RPMI8226 (cell line): ENCODE results near the gene CRYBA4.
A peak's percentile ranks its signal among the peaks of the same experiment; 100 is the strongest.
"Not testable (repeated sequence)": the region's sequence is repeated elsewhere in the genome, so short reads cannot be mapped to it uniquely, and the experiment has no call there.

Experiments
- DNase-seq: peaks from one replicate; pipeline ENCODE4 v3.0.0-alpha.2; 2015

Gene CRYBA4

DNA sequence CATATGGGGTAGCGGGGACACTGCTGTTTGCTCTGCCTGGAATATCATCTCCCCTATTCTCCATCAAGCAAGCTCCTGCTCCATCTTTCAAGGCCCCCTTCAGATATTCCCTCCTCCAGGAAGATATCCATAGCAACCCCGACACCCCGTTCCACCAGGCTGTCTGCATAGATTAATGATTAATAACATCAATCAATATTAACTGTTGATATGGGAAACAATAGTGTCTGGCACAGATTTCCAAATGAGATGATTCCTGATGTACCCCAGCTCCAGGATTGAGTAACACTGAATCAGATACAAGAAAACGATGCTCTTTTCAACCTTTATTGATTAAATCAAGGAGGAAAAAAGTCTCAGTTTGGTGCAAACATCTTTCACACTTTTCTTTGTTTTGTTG lies 24.3 kb upstream of the CRYBA4 start:
- DNase-seq: no peak

DNA sequence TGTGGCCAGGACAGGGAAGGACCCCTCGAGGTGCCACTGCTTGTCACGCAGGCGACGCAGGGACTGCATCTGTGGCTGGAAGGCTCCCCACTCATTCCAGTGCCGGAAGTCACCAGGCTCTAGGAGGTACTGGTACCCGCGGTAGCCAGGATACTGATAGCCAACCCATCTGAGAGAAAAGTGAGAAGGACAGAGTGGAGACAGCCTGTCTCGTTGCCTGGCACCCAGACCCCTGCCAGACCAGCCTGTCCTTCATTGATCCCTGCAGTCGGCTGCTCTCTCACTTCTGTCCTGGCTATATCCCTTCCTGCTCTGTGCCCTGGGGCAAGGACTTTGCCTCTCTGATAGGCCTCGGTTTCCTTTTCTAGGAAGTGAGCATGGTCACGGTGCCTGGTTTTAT lies 22.3 kb upstream of the CRYBA4 start:
- DNase-seq: no peak

DNA sequence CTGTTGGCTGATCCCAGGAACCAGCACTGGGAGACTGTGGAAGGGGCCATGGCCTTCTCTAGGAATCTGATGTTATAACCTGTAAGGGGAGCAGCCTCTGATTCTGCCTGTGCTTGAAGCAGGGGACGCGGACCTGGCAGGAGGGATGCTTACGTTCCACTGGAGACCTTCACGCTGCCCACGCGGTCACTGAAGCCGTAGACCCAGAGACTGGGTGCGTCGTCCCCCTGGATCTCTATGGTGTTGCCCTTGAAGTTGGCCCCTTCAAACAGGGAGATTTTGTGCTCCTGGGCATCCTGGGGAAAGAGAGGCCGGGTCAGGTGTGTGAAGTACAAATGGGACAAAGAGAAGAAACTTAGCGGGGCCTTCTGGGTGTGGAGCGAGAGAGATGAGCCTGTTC lies 20.0 kb upstream of the CRYBA4 start:
- no peak for DNase-seq

DNA sequence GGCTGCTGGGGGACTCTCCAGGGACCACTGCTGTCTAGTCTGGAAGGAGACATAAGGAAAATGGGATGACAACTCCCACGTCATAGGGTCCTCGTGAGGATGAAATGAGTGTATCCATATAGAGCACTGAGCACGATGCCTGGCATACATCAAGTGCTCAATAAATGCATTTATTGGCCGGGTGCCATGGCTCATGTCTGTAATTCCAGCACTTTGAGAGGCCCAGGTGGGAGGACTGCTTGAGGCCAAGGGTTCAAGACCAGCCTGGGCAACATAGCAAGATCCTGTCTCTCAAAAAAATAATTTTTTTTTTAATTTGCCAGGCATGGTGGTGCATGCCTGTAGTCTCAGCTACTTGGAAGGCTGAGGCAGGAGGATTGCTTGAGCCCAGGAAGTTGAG lies 19.6 kb upstream of the CRYBA4 start:
- DNase-seq: no peak

DNA sequence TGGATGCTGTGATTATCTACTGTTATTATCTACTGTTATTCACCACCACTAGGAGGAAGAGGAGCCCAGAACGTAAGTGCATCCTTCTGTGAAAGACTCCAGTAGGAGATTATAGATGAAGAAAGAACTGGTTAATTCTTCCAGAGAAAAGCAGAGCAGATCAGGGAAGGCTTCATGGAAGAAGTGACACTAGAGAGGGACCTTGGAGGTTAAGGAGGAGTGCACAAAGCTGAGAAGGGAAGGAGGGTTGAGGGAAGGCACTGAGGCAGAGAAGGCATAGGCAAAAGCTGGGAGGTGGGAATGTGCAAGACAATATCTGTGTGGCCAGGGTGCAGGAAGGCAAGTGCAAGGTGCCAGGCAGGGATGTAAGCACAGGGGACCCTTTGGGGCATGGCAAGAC lies 17.4 kb upstream of the CRYBA4 start:
- DNase-seq: no peak

DNA sequence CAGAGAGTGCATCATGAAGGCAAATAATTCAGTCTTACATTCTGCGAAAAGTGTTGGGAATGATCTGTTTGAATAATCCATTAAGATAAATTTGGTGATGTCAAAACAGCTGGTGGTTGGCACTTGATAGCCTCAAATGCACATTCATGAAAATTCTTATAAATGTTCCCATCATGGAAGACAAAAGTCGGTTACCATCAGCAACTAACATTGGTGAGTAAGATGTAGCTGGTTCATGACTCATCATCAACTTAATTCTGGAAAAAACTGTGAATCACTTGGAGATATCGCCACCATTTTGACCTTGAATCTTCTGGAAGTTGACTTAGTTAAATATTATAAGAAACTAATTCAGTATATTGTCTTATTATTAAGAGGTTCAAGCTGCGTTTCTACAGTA lies 15.2 kb upstream of the CRYBA4 start:
- DNase-seq: no peak

DNA sequence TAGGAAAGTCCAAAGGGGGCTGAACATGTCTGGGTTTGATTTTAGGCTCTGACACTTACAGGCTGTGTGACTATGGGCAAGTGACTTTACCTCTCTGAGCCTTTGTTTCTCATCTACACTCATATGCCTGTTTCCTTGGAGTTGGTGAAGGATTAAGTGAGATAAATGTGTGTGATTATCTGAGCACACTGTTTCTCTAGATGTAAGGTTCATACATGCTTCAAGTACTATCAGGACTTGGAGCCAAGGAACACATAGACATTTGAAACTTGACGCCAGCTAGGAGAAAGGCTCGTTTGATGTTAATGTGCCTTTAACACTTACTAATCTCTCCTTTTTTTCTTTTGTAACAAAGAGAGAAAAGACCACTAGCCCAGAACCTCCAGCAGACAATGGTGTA lies 13.6 kb upstream of the CRYBA4 start:
- DNase-seq: no peak

DNA sequence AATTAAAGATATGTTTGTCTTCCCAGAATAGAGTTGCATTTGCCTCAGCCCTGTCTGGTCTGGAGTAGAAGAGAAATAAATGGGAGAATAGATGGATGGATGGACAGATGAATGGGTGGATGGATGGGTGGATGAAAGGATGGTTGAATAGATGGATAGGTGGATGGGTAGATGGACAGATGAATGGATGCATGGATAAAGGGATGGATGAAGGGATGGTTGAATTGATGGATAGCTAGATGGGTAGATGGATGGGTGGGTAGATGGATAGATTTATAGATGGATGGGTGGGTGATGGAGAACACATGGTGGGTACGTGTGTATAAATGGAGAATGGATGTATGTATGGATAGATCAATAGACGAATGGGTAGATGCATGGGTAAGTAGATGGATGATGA lies 12.5 kb upstream of the CRYBA4 start:
- DNase-seq: no peak

DNA sequence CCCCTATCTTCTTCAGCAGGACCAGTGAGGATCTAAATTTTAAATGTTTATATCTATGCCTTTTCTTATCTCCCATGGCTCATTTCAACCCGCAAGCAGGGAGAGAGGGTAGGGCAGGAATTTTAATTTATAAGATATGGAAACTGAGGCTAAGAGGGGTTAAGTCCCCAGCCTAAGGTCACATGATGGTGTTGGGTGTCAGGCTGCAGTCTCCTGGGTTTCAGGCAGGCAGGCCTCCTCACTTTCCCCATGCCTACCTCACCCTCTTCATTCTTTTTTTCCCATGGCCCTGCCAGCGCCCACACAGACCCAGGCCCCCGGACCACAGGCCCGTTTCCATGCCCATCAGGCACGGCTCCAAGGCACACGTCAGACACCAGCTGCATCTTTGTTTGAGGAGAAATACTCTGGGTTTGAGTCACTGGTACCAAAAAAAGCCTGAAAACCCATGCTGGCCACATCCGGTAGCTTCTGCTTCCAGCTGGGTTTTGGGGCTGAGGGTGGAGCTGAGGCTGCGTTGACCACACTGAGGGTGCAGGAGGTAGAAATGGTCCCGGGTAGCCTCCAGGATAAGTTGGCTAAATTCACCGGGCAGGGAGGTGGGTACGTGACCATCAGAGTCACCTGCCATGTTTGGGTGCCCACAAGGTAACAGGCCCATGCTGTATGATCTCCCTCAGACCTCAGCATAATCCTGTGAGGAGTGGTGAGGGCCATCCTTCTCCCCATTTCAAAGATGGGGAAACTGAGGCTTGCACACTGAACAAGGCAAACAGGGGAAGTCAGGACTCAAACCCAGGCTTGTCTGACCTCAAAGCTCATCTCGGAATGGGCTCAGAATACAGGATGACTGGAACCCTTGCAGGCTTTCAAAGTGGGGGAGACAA lies 11.4 kb upstream of the CRYBA4 start:
- DNase-seq: peak; percentile 92

DNA sequence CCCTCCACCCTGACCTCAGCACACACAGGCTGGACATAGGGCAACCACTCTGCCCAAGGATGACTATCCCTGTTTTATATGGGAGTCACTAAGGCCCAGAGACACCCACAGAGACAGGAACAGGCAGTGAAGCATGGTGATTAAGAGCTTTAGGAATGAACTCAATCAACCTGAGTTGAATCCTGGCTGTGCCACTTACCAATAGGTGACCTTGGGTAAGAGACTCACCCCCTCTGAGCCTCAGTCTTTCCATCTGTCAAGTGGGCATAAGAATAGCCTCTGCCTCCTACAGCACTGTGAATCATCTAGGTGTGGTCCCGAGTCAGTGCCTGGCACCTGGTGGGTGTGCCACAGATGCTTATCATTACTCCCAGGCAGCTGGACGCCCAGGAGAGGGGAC lies 10.8 kb upstream of the CRYBA4 start:
- peak; percentile 31 for DNase-seq

DNA sequence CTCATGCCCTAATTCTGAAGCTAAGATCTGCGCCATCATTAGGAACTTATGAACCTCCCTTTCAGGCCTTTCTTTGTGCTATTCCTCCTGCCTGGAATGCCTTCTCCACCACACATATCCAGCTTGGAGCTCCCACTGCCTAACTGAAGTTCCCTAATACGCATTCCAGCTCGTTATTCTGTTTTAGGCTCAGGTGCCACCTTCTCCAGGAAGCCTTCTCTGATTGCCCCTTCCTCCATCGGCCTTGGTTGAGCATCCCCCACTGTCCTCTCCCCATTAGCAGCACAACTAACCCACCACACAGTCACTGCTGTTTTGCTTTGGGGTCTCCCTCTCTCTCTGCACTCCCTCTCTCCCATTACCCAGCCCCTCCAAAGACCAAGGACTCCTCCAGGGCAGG lies 9.1 kb upstream of the CRYBA4 start:
- no peak for DNase-seq

DNA sequence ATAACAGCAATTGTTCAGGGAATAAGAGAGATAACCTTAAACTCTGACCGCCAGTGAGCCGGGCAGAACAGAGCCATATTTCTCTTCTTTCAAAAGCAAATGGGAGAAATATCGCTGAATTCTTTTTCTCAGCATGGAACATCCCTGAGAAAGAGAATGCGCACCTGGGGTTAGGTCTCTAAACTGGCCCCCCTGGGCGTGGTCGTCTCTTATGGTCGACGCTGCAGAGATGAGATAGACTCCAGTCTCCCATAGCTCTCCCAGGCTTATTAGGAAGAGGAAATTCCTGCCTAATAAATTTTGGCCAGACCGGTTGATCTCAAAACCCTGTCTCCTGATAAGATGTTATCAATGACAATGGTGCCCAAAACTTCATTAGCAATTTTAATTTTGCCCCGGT lies 8.0 kb upstream of the CRYBA4 start:
- not testable (repeated sequence) for DNase-seq

DNA sequence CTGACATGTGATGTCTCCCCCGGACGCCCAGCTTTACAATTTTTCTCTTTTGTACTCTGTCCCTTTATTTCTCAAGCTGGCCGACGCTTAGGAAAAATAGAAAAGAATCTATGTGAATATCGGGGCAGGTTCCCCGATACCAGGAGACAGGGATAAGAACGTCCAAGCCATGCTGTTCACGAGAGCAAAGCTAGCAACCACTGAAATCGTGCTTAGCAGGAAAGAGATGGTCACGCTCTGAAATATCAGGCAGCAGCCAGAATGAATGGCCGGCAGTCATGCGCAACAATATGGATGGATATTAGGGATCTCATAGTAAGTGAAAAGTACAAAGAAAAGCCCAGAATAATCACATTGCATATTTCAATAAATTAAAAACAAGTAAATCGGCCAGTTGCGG lies 7.4 kb upstream of the CRYBA4 start:
- DNase-seq: no peak

DNA sequence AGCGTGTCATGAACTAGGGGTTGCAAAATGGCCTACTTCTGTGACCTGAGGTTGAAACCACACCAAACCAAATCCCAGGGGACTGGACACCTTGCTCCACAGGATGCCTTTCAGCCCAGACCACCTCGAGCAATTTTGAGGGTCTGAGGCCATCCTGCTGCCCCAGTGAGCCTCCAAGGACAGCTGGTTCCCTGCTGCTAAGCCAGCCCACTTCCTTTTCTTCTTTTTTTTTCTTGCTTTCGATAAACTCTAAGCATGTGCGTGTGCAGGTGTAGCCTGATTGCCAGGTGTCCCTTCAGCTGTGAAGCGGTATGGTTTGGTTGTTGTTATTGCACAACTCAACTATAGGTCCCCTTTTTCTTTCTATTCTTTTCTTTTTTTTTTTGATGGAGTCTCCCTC lies 6.6 kb upstream of the CRYBA4 start:
- peak; percentile 85 for DNase-seq

DNA sequence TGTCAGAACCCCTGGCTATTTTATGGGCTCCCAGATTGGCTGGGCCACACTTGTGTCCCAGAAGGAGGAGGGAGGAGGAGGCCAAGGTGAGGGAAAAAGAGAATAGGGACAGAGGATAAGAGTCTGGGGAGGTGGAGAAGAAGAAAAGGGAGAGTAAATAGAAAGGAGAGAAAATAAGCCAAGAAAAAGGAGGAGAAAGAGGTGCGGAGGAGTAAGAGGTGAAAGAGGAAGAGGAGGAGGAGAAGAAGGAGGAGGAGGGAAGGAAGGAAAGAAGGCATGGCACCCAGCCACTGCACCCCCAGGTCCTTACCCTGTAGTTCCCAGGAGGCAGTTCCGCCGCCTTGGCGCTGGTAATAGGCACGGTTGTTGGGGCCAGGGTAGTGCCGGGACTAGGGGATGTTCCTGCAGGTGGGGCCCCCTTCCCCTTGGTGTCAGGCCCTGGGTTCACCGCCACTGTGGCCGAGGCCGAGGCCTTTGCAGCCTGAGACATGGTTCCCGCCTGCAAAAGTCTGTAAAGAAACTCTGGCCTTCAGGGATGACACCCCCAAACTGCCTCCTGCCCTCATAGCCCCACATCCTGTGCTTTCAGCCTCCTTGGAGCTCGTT lies 5.8 kb upstream of the CRYBA4 start:
- DNase-seq: no peak

DNA sequence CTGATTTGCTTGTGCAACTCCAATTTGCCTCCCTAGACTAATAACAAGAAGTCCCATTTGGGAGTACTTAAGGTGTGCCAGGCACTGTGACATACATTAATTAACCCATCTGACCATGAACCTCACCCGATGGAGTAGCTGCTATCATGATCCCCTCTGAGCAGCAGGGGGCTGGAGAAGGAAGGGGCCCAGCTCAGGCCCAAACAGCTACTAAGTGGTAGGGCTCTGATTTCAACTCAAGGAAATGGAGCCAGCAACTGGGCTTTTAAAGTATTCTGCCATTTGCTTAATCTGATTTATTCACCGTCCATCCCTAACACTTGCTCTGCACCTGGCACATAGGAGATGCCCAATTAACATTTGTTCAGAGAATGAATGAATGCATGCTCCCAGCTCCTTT lies 5.1 kb upstream of the CRYBA4 start:
- no peak for DNase-seq

DNA sequence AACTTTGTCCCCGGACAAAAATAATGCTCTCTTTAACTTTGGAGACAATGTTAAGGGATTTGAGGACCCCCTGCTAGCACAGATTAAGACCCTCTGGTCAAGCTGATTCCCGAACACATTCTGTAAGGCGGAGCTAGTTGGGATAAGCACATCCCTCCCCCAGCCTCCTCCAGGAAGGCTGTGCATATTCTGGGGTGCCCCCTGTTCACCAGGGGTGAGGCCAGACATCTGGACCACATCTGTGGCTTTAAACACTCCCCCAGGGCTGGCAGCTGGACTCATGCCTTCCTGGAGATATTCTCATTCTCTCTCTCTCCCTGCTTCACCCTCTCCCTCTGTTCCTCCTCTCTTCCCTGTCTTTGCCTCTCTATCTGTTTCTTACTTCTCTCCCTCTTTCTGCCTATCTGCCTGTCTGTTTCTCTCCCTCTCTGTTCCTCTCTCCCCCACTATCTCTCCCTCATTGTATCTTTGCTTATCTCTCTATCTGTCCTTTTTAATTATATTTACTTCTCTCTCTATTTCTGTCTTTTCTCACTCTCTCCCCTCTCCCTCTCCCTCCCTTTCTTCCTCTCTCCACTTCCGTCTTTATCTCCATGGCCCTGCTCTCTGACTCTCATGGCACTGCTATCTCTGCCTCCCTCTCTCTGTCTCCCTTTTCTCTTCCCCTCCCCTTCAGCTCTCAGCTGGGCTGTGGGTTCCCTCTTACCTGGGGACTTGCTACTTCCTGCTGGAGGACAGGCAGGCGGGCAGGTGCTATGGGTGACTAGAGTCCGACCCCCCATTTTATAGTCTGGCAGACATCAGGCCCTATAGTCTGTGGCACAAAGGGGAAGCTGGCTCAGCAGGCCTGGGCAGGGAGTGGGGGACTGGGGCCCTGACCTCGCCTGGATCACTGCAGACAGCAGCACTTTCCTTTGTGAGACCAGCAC lies 4.2 kb upstream of the CRYBA4 start, which contains the start of gene CRYBB1:
TSS of gene CRYBB1 (minus strand) at position 757 of the 929 bp plus-strand sequence. CDS start 1,708 bp downstream, outside the sequence.
- peak; percentile 94 for DNase-seq

DNA sequence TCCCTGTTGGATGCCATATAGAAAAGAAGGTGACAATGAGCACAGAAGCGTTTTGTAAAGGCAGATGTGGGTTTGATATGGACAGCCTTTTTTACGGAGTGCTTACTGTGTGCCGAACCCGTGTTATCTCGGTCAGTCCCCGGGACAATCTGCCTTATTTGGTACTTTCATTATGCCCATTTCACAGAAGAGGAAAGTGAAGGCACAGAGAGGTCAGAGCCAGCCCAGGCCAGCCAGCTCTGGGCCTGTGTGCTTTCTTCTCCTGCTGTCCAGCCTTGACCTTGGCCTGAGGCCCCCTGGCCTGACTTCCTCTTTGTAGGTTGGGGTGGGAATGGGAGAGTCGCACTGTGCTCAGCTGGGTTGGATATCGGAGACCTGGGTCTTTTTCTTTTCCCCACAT lies 3.3 kb upstream of the CRYBA4 start:
- DNase-seq: no peak

DNA sequence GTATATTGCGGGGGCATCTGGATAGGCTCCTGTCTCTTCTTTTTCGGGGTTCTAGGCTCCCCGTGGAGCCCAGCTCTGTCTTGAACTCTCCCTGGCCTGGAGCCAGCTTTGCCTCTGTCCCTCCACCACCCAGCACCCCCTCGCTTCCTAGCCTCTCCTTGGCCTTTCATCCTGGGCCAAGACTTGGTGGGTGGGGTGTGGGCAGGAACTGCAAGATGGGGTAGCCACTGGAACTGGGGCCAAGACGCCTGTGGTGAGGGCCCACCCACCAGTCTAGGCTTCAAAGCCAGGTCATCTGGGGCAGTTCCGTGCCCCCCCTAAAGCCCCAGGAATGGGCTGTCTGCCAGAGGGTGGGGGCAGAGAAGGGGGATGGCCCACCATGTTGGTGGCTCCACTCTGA lies 2.3 kb upstream of the CRYBA4 start:
- no peak for DNase-seq

DNA sequence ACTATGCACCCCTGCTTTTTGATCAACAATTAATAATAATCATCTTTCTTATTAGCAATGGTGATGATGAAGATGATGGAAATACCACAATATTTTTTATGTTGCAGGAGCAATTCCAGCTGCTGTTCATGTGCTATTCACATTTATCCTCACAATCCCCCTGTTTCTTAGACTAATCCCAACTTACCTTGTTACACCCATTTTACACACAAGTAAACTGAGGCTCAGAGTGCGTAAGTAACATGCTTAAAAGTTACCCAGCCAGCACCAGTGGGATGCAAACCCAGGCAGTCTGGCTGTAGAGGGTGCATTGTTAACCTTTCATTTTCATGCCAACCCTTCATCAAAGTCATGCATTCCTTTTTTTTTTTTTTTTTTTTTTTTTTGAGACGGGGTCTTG lies 1.6 kb upstream of the CRYBA4 start:
- DNase-seq: no peak

DNA sequence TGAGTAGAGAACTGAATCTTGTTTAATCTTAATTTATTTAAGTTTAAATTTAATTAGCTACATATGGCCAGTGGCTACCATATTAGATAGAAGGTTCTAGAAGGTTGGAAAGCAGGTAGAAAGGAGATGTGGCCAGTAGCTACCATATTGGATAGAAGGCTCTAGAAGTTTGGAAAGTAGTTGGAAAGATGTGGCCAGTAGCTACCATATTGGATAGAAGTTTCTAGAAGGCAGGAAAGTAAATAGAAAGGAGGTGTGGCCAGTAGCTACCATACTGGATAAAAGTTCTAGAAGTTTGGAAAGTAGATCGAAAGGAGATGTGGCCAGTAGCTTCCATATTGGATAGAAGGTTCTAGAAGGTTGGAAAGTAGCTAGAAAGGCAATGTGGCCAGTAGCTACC lies 2.2 kb downstream of the CRYBA4 start:
- no peak for DNase-seq

DNA sequence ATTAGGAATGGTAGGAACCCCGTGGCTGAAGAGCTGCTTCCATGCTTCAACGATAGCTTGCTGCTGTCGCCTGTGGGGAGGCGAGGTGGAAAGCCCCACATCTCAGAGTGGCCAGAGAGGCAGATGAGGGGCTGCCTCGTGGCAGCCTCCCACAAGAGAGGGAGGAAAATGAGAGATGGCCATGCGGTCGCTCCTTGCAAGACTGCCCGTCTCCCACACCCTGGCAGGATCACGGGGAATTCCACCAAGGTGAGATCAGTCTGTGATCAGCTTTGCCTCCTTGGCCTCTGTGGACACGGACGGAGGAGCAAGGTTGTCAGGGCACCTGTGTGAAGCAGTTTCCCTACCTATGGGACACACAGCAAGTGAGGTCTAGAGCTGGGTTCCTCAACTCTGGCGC lies 3.0 kb downstream of the CRYBA4 start:
- no peak for DNase-seq

DNA sequence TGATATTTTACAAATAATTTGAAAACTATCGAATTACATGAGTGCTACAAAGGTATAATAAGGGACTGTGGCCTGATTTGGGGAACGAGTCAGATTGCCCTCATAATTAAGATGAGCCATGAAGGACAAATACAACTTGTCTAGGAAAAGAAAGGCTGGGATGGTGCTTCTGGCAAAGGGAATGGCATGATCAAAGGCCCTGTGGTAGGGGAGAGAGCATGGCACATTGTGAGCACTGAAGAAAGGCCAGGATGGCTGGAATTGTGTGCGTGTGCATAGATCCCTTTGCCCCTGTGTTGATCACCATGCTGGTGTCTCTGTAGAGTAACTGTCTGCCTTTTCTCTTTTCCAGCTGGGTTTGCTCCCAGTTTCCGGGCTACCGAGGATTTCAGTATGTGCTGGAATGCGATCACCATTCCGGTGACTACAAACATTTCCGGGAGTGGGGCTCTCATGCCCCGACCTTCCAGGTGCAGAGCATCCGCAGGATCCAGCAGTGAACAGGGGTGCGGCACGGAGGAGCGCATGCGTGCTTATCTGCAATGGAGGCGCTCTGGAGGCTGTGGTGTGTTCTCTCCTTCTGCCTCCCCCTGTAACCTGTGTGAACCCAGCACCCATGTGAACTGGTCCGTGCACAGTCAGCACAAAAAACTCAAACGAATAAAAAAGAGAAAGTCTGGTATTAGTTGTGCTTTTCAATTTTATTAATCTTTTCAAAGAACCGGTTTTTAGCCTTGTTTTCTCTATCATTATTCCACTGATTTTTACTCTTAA lies 8.4 kb downstream of the CRYBA4 start:
- no peak for DNase-seq
